GM06990 (cell line): ENCODE measurements around the gene GFRA3.

Source experiments
- DNase-seq: peaks from one replicate; pipeline ENCODE4 v3.0.0-alpha.2; 2011; ENCODE audit not compliant: insufficient read length; ENCODE audit errors: extremely low read depth
- H3K27me3 ChIP-seq: replicated peaks from 2 replicates; pipeline ENCODE4 v1.6.0; 2011; ENCODE audit warnings: low read length; ENCODE audit not compliant: control insufficient read depth, insufficient read depth
- H3K36me3 ChIP-seq: 2 replicates; pipeline ENCODE4 v1.5.1; 2011; ENCODE audit warnings: low read length; ENCODE audit not compliant: control insufficient read depth, insufficient read depth
- H3K4me3 ChIP-seq: replicated peaks from 2 replicates; pipeline ENCODE4 v1.5.1; 2011; ENCODE audit warnings: low read depth, mild to moderate bottlenecking, control low read depth, low read length
- CTCF ChIP-seq: IDR thresholded peaks from 2 replicates; pipeline ENCODE4 v1.5.1; 2011; ENCODE audit warnings: low read length, control low read depth, mild to moderate bottlenecking, inconsistent platforms; ENCODE audit not compliant: insufficient read depth, poor library complexity, severe bottlenecking

The GFRA3 gene

DNA sequence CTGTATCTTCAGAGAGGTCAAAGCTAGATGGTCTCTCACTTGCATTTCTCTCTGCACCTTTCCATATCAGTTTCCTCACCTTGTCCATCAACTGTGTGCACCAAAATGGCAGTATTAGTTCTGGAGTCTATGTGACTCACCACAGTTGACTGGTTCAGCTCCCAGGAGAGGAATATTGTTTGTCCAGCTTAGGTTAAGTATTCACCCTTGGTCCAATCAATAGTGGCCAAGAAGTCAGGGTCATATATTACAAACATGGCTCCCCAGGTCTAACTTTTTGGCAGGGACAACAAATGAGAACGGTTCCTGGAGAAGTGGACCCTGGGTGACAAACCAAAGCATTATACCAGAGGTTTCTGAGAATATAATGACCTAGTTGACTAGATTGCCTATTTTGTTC is 36.4 kb downstream of the GFRA3 start:
- Histone ChIP-seq H3K36me3 (no peaks in the 10 kb centered on the region), H3K4me3 (no peak overlapping the region), H3K27me3 (peaks cover 2% of the 10 kb centered on the region)
- no peak for DNase-seq
- TF ChIP-seq CTCF: no peak

- no peak for DNase-seq
- no peaks in the 10 kb centered on the region for H3K27me3 ChIP-seq
- no peak overlapping the region for H3K4me3 ChIP-seq
- no peaks in the 10 kb centered on the region for H3K36me3 ChIP-seq
- no peak for TF ChIP-seq CTCF
Observed at GRCh38 chr5:138234651-138235050, 39.8 kb downstream of the GFRA3 start.

DNA sequence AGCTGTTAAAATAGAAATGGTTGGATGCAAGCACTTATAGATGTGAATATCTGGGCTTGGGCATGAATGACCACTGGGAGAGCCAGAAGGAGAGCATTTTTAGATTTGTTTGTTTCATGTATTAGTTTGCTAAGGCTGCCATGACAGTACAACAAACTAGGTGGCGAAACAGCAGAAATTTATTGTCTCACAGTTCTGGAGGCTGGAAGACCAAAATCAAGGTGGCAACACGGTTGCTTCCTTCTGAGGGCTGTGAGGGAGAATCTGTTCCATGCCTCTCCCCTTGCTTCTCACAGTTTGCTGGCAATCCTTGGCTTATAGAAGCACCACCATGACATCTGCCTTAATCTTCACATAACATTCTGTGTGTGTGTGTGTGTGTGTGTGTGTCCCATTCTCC is 41.1 kb downstream of the GFRA3 start:
- no peak for TF ChIP-seq CTCF
- H3K4me3 ChIP-seq: no peak overlapping the region
- DNase-seq: no peak
- no peaks in the 10 kb centered on the region for H3K36me3 ChIP-seq
- no peaks in the 10 kb centered on the region for H3K27me3 ChIP-seq

DNA sequence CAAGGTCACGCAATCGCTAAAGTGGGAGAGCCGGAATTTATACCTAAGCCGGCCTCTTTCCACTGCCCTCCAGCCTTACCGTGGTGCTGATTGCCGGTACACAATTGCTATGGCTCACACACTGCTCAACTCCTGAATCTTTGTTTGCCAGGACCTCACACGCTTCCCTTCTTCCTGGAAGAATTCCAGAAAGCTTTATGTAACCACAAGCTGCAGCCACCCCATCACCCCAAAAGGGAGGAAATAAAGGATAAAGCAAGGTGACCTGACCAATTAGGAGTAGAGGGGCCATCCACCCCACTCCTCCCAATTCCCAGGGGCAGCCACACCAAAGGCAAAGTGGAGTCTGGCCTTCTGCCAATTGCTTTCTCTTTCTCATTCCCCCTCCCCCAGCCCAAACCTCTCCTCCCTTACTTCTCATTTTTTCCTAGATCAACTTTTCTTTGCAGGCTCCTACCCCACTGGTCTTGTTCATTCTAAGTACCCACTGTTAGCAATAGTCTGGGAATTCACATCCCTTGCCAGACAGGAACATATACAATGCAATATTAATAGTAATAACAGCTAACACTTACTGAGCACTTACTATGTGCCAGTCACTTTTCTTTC is 43.3 kb downstream of the GFRA3 start:
- H3K27me3 ChIP-seq: no peaks in the 10 kb centered on the region
- DNase-seq: no peak
- H3K4me3 ChIP-seq: no peak overlapping the region
- H3K36me3 ChIP-seq: no peaks in the 10 kb centered on the region
- TF ChIP-seq CTCF: no peak

GRCh38 chr5:138230261-138230660 is 44.2 kb downstream of the GFRA3 start:
- Histone ChIP-seq H3K36me3 (no peaks in the 10 kb centered on the region), H3K4me3 (no peak overlapping the region), H3K27me3 (no peaks in the 10 kb centered on the region)
- TF ChIP-seq CTCF: no peak
- no peak for DNase-seq

DNA sequence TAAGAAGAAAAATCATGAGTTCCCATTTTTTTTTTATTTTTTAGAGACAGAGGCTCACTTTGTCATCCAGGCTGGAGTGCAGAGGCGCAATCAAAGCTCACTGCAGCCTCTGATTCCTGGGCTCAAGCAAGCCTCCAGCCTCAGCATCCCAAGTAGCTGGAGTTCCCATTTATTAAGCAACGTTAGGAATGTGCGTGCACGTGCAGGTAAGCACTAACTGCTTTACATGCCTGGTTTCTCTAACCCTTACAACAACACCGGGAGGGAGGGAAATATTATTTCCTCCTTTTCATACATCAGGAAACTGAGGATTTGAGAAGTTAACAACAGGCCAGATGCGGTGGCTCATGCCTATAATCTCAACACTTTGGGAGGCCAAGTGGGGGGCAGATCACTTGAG is 45.0 kb downstream of the GFRA3 start:
- DNase-seq: no peak
- H3K4me3 ChIP-seq: no peak overlapping the region
- no peaks in the 10 kb centered on the region for H3K36me3 ChIP-seq
- no peak for TF ChIP-seq CTCF
- H3K27me3 ChIP-seq: no peaks in the 10 kb centered on the region
